HTR-8/SVneo (cell line): Measurements from ENCODE around the gene FBLN2.

Experiments used
- DNase-seq: peaks from one replicate; pipeline ENCODE4 v3.0.0; 2011; ENCODE audit warnings: low spot score, mixed read lengths; ENCODE audit not compliant: insufficient read length
- FAIRE-seq: peaks from 2 replicates; lab custom pipeline; 2011; peaks lifted over from hg19 to GRCh38; lab: Jason Lieb, UNC

FBLN2 gene

GRCh38 chr3:13595485-13595884 is 46.6 kb downstream of the FBLN2 start:
- DNase-seq (no peak), FAIRE-seq (no peak)

GRCh38 chr3:13596426-13597205 is 47.7 kb downstream of the FBLN2 start:
- FAIRE-seq (no peak), DNase-seq (no peak)

DNA sequence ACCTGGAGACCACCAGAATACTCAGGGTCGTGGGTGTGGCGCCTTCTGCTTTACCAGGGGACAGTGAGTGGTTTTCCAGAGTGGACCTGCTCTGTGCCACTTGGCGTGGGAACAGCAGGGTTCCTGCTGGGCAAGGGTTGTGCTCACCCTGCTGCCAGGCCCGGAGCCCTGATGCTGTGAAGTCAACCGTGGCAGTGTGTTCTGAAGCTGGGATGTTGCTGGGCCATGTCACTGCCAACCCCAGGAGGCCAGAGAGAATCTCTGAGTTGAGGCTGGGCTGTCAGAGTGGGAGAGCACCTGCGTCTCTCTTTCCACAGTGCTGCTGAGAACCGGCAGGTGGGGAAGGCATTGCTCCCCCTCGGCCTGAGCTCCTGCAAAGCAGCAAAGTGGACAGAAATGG is 48.7 kb downstream of the FBLN2 start:
- no peak for DNase-seq
- no peak for FAIRE-seq

GRCh38 chr3:13598201-13598600 is 49.3 kb downstream of the FBLN2 start:
- DNase-seq: no peak
- FAIRE-seq: no peak

DNA sequence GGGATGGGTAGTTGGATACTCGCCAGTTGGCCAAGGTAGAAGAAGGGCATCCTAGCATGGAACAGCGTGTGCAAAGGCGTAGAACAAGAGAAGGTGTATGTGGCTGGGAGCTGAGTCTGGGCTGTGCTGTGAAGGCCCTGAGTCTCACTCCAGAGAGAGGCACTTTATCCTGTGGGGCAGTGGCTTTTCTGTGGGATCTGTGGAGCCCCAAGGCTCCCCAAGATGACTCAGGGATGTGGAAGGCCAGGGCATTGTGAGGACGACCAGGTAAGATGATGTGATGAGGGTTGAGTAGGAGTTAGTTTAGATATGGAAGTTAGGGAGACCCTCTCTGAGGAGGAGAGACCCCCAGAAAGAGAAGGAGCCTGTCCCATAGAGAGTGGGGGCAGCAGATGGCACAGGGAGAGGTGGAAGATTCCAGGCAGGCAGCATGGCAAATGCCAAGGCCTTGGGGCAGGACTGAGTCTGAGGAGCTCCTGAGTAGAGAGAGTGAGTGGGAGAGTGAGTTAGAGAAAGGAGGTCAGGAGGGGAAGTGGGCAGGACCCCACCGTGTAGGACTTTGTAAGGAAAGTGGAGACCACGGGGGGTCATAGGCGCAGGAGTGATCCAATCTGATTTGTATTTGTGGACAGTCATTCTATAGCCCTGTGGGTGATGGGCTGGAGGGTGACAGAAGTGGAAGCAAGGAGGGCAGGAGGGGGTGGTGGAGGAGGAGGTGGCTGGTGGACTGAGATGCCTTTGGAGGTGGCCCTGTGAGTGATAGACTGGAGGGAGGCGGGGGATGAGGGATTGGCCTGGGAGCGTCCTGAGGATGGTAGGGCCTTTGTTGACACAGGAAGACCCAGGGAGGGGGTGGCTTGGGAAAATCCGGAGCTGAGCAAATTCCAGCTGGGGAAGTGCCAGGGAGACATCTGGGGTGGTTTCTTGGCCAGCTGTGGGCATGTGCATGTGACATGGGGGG is 50.3 kb downstream of the FBLN2 start:
- DNase-seq (no peak), FAIRE-seq (no peak)

DNA sequence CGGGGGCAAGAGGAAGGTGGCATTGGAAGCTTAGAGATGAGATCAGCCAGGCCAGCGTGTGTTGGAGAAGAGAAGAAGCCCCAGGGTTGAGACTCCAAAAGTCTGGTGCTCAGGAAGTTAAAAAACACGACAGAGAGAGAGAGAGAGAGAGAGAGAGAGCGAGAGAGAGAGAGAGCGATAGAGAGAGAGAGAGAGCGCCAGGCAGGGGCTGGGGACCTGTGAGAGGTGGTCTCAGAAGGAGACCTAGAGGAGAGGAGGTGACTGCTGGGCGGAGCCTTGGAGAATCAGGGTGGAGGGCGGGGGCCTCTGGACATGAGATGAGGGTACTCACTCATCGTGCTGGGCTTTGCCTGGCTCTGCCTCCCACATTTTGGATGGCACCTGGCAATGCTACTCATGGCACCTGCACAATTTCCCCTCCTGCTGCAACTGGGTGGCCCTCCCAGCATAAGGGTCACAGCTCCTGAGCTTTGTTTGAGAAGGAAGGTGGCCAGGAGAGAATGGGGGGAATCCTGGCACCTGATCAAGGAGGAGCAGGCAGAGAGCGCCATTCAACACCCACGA is 51.0 kb downstream of the FBLN2 start:
- FAIRE-seq (no peak), DNase-seq (no peak)

DNA sequence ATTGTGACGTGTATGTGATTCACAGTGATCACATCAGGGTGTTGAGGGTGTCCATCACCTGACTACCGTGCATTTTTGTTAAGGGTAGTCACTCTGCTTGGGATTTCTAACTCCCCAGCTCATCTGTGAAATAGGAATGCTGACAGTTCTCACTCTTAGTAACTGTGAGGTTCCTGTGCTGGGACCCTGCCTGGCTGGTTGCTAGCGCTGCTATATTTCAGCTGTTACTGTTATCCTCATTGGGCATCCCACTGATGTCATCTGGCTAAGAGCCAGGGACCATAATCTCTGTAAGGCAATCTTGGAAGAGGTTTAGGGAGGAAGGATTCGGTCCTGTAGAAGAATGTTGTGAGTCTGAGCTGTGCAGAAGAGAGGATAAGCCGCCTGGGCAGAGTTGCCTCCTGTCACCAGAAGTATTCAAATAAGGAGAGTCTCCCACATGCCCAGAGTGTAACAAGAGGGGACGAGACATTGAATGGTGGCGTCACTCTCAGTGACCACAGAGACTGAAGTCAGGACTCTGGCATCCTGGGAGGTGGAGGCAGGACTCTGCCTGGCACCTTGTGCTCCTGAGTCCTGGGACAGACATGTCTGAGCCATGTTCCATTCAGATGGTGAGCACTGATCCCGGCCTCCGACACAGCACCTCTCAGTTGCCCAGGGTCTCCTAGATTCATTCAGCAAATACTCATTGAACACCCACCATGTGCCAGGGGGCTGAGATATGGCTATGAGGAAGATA is 52.2 kb downstream of the FBLN2 start:
- FAIRE-seq (peak; percentile 42), DNase-seq (peak; percentile 70)

- FAIRE-seq (no peak), DNase-seq (no peak)
Observed at GRCh38 chr3:13601692-13602080, 52.8 kb downstream of the FBLN2 start.

DNA sequence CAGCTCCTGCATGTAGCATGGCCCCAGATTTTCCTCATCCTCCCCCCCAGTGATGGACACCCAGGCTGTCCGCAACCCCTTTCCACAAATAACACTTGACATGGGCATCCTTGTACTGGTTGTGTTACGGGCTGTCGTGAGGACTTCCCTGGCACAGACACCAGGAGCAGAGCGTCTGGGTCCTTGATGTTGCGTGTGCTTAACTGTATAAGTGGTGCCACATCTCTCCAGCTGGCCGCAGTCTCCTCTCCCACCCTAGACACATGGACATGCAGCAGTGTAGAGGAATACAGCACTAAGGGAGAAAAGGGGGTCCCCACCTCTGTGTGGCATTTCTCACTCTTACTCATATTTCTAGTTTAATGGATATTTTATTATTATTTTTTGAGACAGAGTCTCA is 56.6 kb downstream of the FBLN2 start:
- FAIRE-seq (no peak), DNase-seq (no peak)

DNA sequence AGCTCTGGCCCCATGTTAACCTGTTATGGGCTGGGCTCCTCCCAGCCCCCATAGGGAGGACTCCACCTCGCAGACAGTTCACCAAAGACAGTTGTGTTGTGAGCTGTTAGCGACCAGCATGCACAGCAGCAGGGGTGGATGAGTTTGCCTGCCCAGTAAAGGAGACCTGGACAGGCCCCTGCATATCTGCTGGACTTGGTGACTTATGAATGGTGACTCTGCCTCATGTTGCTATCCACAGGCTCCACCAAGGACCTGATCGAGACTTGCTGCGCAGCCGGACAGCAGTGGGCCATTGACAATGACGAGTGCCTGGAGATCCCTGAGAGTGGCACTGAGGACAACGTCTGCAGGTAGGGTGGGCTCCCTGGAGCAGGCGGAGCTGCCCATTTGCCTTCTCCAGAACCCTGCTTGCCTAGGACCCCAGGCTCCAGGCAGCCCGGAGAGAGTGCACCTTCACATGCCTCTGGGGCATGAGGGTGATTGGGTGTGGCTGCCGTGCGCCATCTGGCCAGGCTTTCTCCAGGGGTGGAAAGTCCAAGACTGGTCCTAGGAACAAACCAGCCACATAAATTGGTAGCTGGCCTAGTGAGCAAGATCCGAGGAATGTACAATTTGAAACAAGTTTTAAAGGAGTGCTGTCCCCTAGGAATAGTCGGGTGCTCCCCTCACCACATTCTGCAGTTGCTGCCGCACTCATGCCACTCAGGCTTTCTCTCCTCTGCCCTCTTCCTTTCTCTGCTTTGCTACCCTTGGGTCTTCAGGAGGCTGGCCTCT is 59.1 kb downstream of the FBLN2 start:
- no peak for FAIRE-seq
- no peak for DNase-seq

- DNase-seq (no peak), FAIRE-seq (no peak)
Observed at GRCh38 chr3:13608969-13609725, 60.2 kb downstream of the FBLN2 start.

DNA sequence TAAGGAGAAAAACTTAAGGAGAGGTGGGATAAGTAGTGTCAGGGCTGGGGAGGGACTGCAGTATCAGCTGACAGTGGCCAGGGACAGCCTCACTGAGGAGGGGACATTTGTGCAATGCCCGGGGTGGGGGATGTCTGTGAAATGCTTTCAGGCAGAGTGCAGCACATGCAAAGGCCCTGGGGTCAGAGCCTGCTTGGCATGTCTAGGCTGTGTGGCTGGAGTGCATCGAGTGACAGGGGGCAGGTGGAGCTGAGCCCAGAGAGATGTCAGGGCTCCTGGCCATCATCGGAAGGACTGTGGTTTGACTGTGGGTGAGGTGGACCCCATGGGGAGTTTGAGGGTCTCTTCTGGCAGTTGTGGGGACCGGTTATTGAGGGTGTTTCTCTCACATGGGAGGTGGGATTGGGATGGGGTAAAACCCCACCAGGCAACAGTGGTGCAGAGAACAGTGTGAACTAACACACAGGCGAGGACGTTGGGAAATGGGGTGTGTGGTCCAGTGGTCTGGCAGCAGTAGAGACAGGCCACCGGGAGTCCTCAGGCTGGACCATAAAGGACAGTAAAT is 61.2 kb downstream of the FBLN2 start:
- no peak for FAIRE-seq

GRCh38 chr3:13611221-13611620 is 62.3 kb downstream of the FBLN2 start:
- no peak for DNase-seq
- FAIRE-seq: no peak

More for the DNA sequence above, 61.2 kb downstream of the FBLN2 start:
- DNase-seq: no peak

GRCh38 chr3:13612829-13613228 is 63.9 kb downstream of the FBLN2 start:
- FAIRE-seq (no peak), DNase-seq (no peak)

DNA sequence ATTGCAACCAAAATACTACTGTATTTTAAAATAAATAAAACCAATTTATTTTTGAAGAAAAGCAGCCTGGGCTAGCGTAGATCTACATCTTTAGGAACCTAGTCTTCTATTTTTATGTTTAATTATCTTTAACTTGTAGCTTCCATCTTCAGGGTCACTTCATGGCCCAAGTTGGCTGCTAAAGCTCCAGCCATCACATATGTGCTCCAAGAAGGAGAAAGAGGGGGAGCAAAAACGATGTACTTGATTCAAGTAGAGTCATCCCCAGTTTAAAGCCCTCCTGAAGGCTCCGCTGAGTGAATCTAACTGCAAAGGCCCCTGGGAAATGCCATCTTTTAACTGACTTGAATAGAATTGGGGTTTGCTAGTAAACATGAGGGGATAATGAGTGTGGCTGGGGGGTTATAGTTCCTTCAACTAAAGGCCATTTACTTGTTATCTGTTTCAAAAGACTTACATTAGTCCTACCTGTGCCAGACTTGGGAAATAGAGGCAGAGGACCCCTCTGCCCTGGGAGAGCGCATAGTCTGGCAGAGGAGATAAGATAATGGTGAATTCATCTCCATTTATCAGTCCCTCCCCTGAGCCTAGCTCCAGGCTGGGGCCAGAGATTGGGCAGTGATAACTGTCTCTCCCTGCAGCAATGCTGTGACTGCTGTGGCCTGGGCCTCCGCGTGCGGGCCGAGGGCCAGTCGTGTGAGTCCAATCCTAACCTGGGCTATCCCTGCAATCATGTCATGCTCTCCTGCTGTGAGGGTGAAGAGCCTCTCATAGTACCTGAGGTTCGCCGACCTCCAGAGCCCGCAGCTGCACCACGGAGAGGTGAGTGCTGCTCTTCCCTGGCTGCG is 64.6 kb downstream of the FBLN2 start:
- DNase-seq (no peak), FAIRE-seq (no peak)

- no peak for DNase-seq
- peak; percentile 23 for FAIRE-seq
Observed at GRCh38 chr3:13614607-13615006, 65.7 kb downstream of the FBLN2 start.

DNA sequence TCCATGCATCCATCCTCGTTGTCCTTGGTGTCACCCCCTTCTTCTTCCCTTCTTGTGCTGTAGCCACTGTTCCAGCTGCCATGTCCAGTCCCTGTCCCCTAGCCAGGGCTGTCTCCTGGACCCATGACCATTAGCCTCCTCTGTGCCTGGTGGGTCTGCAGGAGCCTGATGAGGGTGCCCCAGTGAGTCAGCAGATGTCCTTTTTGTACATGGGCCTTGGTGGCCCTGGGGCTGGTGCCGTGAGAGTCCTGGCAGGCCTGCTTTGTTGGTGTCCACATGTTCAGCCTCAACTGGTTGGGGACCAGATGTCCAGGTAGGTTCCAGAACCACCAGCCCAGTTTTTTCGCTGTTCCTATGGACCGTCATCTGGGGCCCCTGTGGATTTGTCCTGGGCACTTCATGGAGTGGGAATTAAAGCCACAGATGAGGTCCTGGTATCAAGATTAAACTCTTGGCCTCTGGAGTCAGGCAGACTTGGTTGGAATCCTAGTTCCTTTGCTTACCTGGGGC is 66.1 kb downstream of the FBLN2 start:
- FAIRE-seq (no peak), DNase-seq (no peak)
